Uterus (tissue), 4 donors: Measurements from ENCODE around the gene EDDM3A. TPM values are rescaled to one million over a fixed set of nuclear protein-coding genes. Genes with fewer than 3 reads are reported as not detected.
A peak's percentile ranks its signal among the peaks of the same experiment; 100 is the strongest.
"Not testable (repeated sequence)": the region's sequence is repeated elsewhere in the genome, so short reads cannot be mapped to it uniquely, and the experiment has no call there.

Source experiments
- DNase-seq, 2 donors: peaks; one replicate each; pipeline ENCODE4 v3.0.0-alpha.2; 2019 to 2020
- H3K27ac ChIP-seq, 2 donors: fragments of 200-600 bp; sonication (generic); 1 replicate in 1 of 2; 2 replicates in 1 of 2; pipeline ENCODE4 v1.5.1; 2016 to 2018
- H3K27me3 ChIP-seq, 2 donors: fragments of 200-600 bp; sonication (generic); one replicate each; pipeline ENCODE4 v1.5.1; 2018 to 2019; ENCODE audit warnings: control low read depth in 1 of 2
- H3K36me3 ChIP-seq, 2 donors: fragments of 200-600 bp; sonication (generic); one replicate each; pipeline ENCODE4 v1.5.1; 2019; ENCODE audit warnings: control low read depth in 1 of 2
- H3K4me1 ChIP-seq, 2 donors: fragments of 200-600 bp; sonication (generic); one replicate each; pipeline ENCODE4 v1.5.1; 2018 to 2019; ENCODE audit warnings: control low read depth in 1 of 2
- H3K4me3 ChIP-seq, 2 donors: fragments of 200-600 bp; sonication (generic); 1 replicate in 1 of 2; 2 replicates in 1 of 2; pipeline ENCODE4 v1.5.1; 2018 to 2019; ENCODE audit warnings: mild to moderate bottlenecking in 1 of 2
- H3K9me3 ChIP-seq, 2 donors: fragments of 200-600 bp; sonication (generic); one replicate each; pipeline ENCODE4 v1.5.1; 2019; ENCODE audit warnings: control low read depth in 1 of 2
- CTCF ChIP-seq, 4 experiments: fragments of 200-600 bp in 2 of 4; fragments of 450-650 bp in 2 of 4; sonication (generic) in 2 of 4; IDR thresholded peaks; one replicate each; pipeline ENCODE4 v1.5.1; 2016 to 2019; ENCODE audit warnings: antibody characterized with exemption in 4 of 4, mild to moderate bottlenecking in 2 of 4, moderate library complexity in 1 of 4
- POLR2A ChIP-seq, 2 donors: fragments of 450-650 bp; IDR thresholded peaks; one replicate each; pipeline ENCODE4 v1.6.1; 2016; ENCODE audit warnings: antibody characterized with exemption in 2 of 2, mild to moderate bottlenecking in 1 of 2, moderate library complexity in 1 of 2
- intact Hi-C: fragments of 100-400 bp; cut with DNase I; formaldehyde crosslinking; loops from one replicate; pipeline ENCODE4 v1.15.1; 2023; ENCODE audit warnings: low total_unique reads
- total RNA-seq, 4 donors: library from RNA; depleted of rRNA in 3 of 4; stranded (reverse); fragments of >200 nt in 3 of 4; gene quantifications; one replicate each; pipeline versions ENCODE4 v1.1.0 to v1.2.4, GENCODE V29; 2014 to 2023
- donor health status: DM: yes; HTN: yes; CAD: no.

The EDDM3A gene
- total RNA-seq, 4 donors from 2014 or later, result not detected

DNA sequence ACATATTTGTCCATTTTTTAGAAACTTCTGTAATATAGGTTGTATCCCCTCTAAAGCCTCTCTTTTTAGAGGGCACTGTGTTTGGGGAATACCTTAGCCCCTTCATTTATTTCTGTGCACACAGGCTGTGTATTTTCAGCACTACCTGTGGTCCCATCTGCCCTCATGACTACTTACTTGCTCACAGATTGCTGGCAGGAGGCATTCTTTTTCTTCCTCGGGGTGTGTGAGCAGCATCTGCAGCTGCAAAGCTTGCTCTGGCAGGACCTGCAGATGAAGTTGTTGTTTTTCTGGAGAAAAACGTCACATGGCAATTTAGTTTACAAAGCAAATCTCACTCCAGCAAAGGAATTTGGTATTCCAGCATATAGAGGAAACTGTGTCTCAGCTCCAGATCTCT is 32.8 kb upstream of the EDDM3A start:
- intact Hi-C loops, result no loop called here
- Histone ChIP-seq H3K4me1 (no peaks in the 10 kb centered on the region), H3K27ac (no peak overlapping the region), H3K4me3 (no peak overlapping the region), H3K9me3 (no peaks in the 10 kb centered on the region), H3K36me3 (no peaks in the 10 kb centered on the region), H3K27me3 (no peaks in the 10 kb centered on the region)
- DNase-seq, result no peak
- TF ChIP-seq POLR2A (IDR thresholded peaks at IDR 0.05) (no peak), CTCF (IDR thresholded peaks at IDR 0.05) (no peak)

- TF ChIP-seq CTCF (IDR thresholded peaks at IDR 0.05) (no peak), POLR2A (IDR thresholded peaks at IDR 0.05) (no peak)
- intact Hi-C loops, result no loop called here
- Histone ChIP-seq H3K27me3 (no peaks in the 10 kb centered on the region), H3K9me3 (no peaks in the 10 kb centered on the region), H3K4me1 (no peaks in the 10 kb centered on the region), H3K36me3 (no peaks in the 10 kb centered on the region), H3K4me3 (no peak overlapping the region), H3K27ac (no peak overlapping the region)
- peak; percentile 33 to 46 for DNase-seq
Observed at GRCh38 chr14:20714593-20715250, 31.0 kb upstream of the EDDM3A start.

- intact Hi-C loops, result no loop called here
- H3K36me3 ChIP-seq, result no peaks in the 10 kb centered on the region
- no peaks in the 10 kb centered on the region for H3K4me1 ChIP-seq
- H3K4me3 ChIP-seq, result no peak overlapping the region
- no peaks in the 10 kb centered on the region for H3K9me3 ChIP-seq
- H3K27ac ChIP-seq, result no peak overlapping the region
- TF ChIP-seq POLR2A (IDR thresholded peaks at IDR 0.05), result no peak
- DNase-seq, result no peak
- no peaks in the 10 kb centered on the region for H3K27me3 ChIP-seq
Observed at GRCh38 chr14:20719777-20720176, 25.9 kb upstream of the EDDM3A start.

- TF ChIP-seq POLR2A (IDR thresholded peaks at IDR 0.05) (no peak), CTCF (IDR thresholded peaks at IDR 0.05) (no peak)
Observed at GRCh38 chr14:20720741-20721140, 24.9 kb upstream of the EDDM3A start.

DNA sequence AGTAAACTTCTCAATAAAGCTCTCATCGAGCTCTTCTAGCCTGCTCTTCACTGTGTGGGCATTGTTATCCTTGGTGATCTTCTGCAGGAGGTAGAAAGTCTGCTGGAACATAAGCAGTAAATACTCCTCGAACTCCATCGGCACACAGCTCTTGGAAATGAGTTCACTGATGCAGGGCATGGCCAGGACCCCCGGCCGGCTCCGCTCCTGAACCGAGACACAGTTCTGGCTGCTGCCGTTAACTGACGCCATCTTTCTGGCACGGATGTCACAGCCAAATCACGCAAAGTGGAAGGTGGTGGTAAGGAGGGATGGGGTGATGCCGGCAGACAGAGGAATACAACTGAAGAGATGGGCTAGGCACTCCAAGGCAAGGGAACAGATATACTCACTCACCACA is 23.7 kb upstream of the EDDM3A start:
- intact Hi-C loops, result no loop called here
- no peaks in the 10 kb centered on the region for H3K9me3 ChIP-seq
- H3K4me1 ChIP-seq, result no peaks in the 10 kb centered on the region
- no peaks in the 10 kb centered on the region for H3K27me3 ChIP-seq
- no peak overlapping the region for H3K27ac ChIP-seq
- TF ChIP-seq CTCF (IDR thresholded peaks at IDR 0.05) (no peak), POLR2A (IDR thresholded peaks at IDR 0.05) (no peak)
- H3K4me3 ChIP-seq, result no peak overlapping the region
- H3K36me3 ChIP-seq, result no peaks in the 10 kb centered on the region
- no peak for DNase-seq

More at GRCh38 chr14:20720741-20721140, 24.9 kb upstream of the EDDM3A start:
- Histone ChIP-seq H3K9me3 (no peaks in the 10 kb centered on the region), H3K27ac (no peak overlapping the region), H3K4me3 (no peak overlapping the region), H3K4me1 (no peaks in the 10 kb centered on the region), H3K36me3 (no peaks in the 10 kb centered on the region), H3K27me3 (no peaks in the 10 kb centered on the region)
- intact Hi-C loops, result no loop called here
- DNase-seq, result no peak

DNA sequence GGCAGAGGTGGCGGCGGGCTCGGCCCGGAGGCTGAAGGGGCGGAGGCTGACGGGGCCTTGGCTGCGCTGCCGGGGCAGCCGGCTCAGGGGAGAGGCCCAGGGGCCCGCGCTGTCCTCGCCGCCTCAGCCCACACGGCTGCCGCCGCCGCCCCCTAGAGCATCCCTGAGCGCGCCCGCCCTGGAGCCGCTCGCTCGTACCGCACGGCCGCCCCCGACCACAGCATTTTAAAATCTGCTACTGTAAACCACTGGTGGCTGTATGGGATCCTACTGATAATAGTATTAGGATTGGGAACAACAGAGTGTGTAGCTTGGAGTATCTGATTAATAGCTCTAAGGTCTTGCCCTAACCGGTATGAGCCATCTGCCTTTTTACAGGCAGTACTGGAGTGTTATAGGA is 22.2 kb upstream of the EDDM3A start:
- intact Hi-C loops, result no loop called here
- H3K4me3 ChIP-seq, result no peak overlapping the region
- H3K9me3 ChIP-seq, result no peaks in the 10 kb centered on the region
- H3K36me3 ChIP-seq, result no peaks in the 10 kb centered on the region
- H3K27ac ChIP-seq, result no peak overlapping the region
- TF ChIP-seq CTCF (IDR thresholded peaks at IDR 0.05) (no peak), POLR2A (IDR thresholded peaks at IDR 0.05) (no peak)
- no peaks in the 10 kb centered on the region for H3K27me3 ChIP-seq
- no peak for DNase-seq
- no peaks in the 10 kb centered on the region for H3K4me1 ChIP-seq

DNA sequence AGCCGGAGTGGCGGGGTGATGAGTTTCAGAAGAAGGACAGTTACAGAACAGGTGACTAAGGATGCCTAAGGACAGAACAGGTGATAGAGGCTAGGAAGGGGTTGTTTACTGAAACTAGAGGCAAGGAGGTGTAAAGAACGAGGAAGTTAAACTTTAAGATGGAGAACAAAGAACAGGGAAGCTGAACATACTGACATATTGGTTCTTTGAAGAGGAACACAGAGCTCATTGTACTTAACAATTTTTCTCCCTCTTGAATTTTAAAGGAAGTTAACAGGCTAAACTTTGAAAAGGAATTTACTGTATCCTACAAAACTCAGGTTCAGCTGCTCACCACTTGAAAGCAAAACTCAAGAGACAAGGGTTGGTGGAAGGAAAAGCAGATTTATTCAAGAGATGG is 19.6 kb upstream of the EDDM3A start:
- H3K36me3 ChIP-seq, H3K27me3 ChIP-seq, H3K27ac ChIP-seq, intact Hi-C loops, DNase-seq, H3K4me1 ChIP-seq, H3K4me3 ChIP-seq, H3K9me3 ChIP-seq: not testable (repeated sequence)
